Measurements from ENCODE around the gene ITIH6.

Gene ITIH6

DNA sequence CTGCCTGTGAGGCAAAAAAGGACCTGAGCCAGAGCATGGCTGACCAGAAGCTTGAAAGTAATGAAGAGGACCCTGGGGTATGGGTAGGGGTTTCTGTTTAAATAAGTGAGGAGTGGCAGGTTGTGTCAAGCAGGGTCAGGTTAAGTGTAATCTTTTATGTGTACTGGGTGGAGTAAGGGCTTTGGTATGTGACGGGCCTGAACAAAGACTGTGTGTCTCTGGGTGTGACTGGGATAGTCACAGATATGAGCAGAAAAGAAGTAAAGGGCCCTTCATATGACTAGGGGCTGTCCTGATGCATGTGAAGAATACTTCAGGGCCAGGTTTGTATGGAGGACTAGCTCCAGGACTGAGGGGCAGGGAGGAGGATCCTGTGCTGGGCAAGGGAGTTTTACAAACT lies 82.4 kb downstream of the ITIH6 start:
- DNase-seq (ENCODE audit: low read depth in 1 of 2, low spot score in 1 of 2), result no peak

DNA sequence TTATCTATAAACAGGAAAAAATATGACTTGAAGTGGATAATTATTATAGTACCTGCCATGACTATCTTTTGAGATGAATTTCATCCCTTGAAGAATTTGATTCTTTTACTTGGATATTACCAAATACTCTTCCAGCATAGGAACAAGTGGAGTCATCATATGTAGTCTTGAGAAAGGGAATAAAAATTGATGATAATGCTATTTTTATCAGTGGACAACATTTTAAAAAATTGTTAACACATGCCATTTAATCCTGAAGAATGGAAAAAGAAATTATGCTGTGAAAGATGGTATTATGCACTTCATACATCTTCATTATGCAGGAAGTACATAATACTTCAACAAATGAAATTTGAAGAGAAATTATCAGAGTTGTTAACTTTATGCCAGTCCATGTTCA lies 83.6 kb downstream of the ITIH6 start:
- no peak for DNase-seq (ENCODE audit: low read depth in 1 of 2, low spot score in 1 of 2)

DNA sequence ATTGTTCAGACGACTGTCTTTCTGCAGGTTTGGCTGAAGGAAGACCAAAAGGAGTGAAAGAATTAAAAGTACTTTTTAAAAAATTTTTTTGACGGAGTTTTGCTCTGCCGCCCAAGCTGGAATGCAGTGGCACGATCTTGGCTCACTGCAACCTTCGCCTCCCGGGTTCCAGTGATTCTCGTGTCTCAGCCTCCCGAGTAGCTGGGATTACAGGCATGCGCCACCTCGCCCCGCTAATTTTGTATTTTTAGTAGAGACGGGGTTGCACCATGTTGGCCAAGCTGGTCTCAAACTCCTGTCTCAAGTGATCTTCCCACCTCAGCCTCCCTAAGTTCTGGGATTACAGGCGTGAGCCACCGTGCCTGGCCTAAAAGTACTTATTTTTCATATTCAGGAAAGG lies 86.3 kb downstream of the ITIH6 start:
- DNase-seq (ENCODE audit: low read depth in 1 of 2, low spot score in 1 of 2), result no peak

DNA sequence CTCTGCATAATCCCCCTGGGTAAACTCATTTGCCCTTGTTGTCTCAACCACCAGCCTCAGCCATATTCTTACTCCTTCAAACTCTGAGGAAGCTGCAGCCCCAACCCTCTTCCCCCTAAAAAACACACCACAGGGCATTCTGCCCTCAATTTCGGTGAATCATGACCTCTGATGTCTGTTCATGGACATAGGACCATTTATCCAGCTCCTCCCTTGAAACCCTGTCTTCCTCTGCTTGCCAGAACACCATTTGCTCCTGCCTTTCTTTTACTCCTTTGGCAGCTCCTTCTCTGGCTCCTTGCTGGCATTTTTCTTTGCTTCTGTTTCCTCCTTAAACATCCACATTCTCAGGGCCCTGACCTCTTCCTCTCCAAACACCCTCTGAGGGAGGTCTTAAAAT lies 87.1 kb downstream of the ITIH6 start:
- no peak for DNase-seq (ENCODE audit: low read depth in 1 of 2, low spot score in 1 of 2)

DNA sequence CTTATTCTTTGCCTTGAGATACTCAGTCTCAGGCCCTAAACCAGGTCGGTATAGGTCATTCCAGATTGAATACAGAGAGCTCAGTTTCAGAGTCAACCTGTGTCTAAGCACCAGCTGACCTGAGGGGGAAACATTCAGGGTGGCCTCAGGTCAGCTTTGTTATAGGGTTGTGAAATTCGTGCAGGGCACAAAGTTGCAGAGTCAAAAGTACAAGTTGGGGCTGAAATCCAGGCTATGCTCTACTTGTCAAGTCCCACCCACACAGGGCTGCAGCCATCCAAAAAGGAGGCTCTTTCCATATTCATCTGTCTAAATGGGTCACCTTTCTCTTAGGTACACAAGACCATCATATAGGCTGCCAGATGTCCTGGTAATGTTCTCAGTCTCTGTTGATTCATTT lies 89.7 kb downstream of the ITIH6 start:
- no peak for DNase-seq (ENCODE audit: low read depth in 1 of 2, low spot score in 1 of 2)
